DMS114 treated with DMSO at 0.1 percent for 48 hours (cell line): ENCODE measurements around the gene SGK1.
"Not testable (repeated sequence)": the region's sequence is repeated elsewhere in the genome, so short reads cannot be mapped to it uniquely, and the experiment has no call there.

Experiments
- DNase-seq: peaks from one replicate; lab custom pipeline; 2025; ENCODE audit not compliant: unreplicated experiment; lab: John Stamatoyannopoulos, UW

Gene SGK1

DNA sequence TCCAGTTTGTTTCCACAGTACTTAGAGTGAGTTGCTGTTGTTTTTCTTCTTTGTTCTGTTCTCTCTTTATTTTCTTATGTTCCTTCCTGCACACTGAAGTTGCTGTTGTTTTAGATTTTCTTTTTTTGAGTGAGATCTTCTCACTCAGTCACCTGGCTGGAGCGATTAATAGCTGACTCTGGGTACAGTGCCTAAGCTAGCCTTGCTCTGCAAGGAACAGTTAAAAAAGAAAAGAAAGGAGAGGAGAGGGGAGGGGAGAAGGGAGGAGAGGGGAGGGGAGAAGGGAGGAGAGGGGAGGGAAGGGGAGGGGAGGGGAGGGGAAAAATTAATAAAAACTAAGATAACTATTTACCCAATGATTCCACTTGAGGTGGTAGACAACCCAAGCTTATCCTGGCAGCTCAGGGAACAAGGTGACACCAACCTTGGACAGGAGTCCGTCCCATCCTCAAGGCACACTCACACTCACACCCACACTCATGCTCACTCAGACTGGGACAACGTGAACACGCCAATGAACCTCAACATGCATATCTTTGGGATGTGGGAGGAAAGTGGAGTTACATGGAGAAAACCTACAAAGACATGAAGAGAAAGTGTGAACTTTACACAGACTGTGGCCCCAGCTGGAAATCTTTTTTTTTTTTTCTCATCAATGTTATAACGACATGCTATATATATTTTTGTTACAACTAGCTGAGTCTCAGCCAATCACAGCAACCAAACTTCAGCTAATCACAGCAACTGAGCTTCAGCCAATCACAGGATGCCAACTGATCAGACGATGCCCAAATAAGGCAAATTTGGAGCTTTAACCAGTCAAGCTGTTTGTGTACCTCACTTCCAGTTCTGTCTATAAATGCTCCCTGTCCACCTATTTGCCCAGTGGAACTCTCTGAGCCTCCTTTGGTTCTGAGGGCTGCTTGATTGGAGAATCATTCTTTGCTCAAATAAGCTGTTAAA lies 124.1 kb downstream of the SGK1 start:
- DNase-seq, result no peak

DNA sequence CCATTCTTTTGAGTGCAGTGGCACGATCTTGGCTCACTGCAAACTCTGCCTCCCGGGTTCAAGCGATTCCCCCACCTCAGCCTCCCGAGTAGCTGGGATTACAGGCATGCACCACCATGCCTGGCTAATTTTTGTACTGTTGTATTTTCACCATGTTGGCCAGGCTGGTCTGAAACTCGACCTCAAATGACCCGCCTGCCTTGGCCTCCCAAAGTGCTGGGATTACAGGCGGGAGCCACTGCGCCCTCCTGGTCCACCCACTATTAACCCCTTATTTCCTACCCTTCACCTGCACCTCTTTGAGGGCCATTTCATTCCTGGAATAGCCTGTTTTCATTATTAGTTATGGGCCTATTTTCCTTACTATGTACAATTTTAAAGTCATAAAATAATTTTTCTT lies 125.3 kb downstream of the SGK1 start:
- not testable (repeated sequence) for DNase-seq

DNA sequence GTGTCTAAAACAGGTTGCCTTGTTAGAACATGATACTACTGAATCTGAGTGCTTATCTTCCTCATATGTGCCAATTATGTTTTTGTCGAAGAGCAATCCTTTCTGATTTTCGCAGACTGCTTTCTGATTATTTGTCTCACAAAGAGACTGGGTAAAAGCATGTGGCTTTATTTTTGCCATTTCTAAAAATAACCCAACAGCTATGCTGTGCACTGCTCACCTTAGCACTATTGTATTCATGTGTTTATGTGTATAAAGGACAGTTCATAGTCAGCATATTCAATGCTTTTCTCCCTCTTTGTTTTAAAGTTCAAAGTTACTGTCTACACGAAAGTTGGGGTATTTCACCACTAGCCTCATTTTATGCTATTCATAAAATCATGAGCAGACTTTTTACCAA lies 127.0 kb downstream of the SGK1 start:
- DNase-seq, result no peak

DNA sequence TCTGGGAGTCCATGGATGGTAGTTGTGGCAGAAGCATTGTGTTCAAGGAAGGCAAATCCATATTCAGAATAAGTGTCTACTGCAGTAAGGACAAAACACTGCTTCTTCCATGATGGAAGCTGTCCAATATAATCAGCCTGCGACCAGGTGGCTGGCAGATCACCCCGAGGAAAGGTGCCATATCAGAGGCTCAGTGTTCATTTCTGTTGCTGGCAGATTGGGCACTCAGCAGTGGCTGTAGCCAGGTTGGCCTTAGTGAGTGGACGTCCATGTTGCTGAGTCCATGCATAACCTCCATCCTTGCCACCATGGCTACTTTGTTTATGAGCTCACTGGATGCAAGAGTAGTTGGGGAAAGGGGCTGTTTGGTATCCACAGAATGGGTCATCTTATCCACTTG lies 130.2 kb downstream of the SGK1 start:
- no peak for DNase-seq

DNA sequence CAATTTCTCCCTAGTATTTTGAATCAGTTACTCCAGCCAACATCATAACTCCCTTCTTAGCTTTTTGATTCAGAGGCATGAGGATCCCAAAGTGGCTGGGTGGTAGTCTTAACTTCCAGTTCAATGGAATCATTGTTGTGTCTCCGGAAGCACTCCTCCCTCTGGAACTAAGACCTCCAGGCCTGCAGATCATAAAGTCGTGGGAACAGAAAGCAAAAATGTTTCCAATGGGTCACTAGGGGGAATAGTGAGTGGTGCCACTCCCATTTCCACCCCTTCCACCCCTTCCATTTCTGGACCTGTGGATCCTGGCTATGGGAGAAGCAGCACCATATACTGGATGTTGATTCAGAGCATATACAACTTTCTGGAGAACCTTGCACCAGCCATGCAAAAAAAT lies 130.8 kb downstream of the SGK1 start:
- no peak for DNase-seq

DNA sequence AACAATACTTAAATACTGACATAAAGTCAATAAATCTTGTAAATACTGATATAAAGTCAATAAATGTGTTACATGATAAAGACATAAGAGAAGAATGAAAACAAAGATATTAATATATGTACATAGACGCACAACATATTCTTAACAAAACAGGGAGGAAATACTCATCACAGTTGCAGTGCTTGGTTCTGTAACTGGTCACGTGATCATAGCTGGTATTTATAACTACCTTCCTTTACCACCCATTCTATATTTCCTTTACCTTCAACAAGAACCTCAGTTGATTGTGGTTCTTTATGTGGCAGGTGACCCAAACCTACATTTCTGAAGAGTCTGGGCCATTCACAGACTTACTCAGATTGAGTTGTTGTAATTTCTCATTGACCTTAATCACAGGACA lies 131.6 kb downstream of the SGK1 start:
- no peak for DNase-seq

- no peak for DNase-seq
Measured at GRCh38 chr6:134185277-134185676, 132.6 kb downstream of the SGK1 start.

- DNase-seq, result no peak
Measured at GRCh38 chr6:134183844-134184243, 134.1 kb downstream of the SGK1 start.

DNA sequence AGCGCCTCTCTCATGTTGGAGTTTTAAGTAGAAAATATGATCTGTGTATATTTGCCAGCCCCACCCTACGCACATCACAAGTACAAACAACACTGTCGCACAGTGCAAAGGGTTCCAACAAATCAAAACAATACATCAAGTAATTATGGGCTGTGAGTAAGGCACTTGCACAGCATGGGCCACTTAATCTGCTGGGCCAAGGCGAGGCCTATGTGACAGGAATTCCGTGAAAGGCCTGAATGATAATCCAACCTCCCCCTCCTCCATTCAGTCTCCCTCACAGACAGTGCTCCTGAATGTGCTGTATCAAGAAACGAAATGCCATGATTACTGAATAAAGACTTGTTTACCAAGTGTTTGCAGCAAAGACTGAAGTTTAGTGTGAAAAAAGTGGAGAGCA lies 135.4 kb downstream of the SGK1 start:
- DNase-seq, result no peak

DNA sequence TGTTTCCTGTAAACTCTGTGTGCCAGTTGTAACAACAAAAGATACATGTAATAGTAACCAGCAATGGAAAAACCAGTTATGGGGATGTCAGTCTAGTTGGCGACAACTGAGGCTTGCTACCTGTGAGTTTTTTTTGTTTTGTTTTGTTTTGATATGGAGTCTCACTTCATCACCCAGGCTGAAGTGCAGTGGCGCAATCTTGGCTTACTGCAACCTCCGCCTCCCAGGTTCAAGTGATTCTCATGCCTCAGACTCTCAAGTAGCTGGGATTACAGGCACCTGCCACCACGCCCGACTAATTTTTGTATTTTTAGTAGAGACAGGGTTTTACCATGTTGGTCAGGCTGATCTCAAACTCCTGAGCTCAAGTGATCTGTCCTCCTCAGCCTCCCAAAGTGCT lies 136.2 kb downstream of the SGK1 start:
- not testable (repeated sequence) for DNase-seq

GRCh38 chr6:134181251-134181650 lies 136.7 kb downstream of the SGK1 start:
- DNase-seq, result not testable (repeated sequence)

DNA sequence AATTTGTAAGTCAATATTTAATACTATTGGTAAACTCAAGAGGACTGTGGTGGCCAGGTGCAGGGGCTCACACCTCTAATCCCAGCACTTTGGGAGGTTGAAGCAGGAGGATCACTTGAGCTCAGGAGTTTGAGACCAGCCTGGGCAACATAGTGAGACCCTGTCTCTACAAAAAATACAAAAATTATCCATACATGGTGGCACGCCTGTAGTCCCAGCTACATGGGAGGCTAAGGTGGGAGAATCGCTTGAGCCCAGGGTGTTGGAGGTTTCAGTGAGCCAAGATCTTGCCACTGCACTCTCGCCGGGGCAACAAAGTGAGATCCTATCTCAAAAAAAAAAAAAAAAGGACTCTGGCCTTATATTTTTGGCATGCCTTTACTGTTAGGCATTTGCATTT lies 137.4 kb downstream of the SGK1 start:
- not testable (repeated sequence) for DNase-seq

DNA sequence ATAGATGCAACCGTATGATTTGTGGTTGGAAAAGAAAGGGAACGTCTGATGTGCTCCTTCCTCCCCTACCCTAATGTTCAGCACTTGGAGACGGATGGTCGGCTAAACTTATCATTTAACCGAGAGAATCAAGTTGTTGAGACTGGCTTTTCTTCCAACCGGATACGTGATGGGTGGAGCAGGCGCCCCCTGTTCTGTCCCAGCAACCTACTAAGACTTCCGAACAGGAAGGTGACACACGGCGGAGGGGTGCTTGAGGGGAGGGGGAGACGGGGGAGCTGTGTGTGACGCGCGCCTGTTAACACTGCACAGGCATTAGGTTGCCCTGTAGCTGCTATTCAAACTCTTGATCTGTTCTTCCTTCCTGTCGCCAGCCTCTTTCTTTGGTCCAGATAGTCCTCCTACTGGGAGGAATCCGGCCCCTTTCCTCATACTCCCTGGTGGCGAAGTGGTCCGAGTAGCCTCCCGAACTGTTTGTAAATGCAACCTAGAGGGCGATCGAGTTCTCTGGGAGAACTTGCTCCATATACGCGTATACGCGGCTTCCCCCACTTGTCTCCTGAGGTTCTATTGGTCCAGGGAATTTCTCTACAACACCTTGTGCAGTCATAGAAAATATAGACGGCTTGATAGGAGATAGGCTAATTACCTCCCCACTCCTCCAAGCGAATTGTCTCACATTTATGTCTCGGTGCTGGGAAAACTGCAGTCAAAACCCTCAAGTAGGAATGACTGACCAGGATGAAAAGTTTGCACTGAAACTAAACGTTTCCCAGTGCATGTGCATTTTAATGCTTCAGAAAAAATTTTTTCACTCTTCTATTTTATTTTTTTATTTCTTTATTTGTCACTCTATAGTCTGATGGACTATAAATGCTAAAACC lies 139.5 kb downstream of the SGK1 start:
- peak; percentile 80 for DNase-seq

GRCh38 chr6:134177753-134178160 lies 140.2 kb downstream of the SGK1 start:
- no peak for DNase-seq

DNA sequence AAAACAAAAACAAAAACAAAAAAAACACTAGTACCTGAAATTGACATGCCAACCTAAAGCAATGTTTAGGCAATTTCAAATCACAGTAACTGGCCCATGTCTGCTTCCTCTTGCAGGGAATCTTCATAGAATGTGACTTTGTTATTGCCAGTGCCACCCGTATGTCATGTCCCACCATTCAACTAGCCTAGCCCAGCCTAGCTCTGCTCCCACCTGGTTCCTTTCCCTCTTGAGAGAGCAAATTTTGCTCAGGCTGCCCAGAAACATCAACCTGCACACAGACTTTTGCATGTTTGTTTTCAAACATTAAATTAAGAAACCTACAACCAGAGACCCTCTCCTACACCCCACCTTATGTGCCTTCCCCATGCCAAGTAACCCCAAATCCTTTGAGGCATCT lies 140.7 kb downstream of the SGK1 start:
- DNase-seq, result no peak

- no peak for DNase-seq
Measured at GRCh38 chr6:134176264-134176975, 141.5 kb downstream of the SGK1 start.

DNA sequence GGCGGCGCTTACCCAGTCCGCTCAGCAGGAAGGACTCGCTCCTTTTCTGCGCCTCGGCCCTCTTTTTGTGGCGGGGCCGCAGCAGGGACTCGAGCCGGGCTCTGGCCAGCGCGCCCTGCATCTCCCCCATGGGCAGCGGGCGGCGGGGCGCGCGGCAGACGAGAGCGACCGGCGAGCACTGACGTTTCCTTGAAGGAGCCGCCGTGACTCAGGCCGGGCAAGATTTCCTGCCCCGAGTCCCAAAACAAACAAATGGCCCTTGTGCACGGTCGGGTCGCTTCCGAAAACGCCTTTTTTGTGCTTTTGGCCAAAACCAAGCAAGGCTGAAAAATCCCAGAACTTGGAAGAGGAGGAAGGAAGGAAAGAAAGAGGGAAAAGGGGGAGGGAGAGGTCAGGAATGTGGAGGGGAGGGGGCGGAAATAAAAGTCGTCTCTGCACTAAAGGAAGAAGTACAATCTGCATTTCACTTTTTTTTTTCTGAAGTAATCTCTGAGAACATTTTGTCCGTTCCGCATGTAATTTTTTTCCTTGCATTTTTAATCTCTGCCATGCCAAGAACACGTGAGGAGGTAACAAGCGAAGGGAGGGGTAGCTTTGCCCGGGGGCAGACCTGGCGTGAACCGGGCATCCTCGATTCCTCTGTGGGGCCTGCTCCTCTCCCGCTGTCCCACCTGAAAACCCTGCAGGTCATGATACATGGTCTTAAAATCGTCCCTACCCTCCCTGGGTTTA lies 142.2 kb downstream of the SGK1 start:
- DNase-seq, result no peak

- peak; percentile 56 for DNase-seq
Measured at GRCh38 chr6:134174672-134175531, 143.0 kb downstream of the SGK1 start.

DNA sequence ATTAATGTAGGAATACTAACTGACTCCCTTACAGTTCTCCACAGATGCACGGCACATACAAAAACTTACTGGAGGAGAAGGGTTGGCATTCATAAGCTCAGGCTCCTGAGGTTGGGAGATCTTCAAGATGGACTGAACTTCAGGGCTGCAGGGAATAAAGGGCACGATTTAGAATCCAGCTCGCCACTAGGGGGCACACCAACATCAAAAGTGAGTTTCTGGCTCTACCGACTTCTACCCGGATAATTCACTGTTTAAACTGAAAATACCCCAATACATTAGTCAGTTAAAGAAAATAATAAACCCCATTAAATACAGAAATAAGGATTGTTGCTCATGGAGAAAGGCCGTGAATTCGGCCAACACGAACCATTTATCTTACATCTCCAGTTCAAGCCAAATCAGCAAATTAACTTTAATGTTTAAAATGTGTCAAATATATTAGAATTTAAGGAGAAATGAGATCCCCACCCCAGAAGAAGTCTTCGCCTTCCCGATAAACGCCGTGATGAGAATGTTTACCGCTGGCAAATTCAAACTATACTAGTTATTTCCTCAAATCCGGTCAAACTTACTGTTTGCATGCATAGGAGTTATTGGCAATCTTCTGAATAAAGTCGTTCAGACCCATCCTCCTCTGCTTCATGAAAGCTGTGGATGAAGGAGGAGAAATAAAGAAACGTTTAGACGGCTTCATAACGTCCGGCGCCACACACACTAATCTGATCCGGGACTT lies 143.8 kb downstream of the SGK1 start:
- DNase-seq, result peak; percentile 65
